Measurements from ENCODE around the gene P2RY2. TPM values are rescaled to one million over a fixed set of nuclear protein-coding genes. Genes with fewer than 3 reads are reported as not detected.

Gene P2RY2
- total and polyA plus RNA-seq, 3 donors from 2014 or later: 0.94 to 3.6 (median 2.0) TPM

- no peaks in the 10 kb centered on the region for H3K9me3 ChIP-seq
- WGBS, 2 donors: 92 to 93% methylated on average over 11 of the region's 11 CpGs
- no peak overlapping the region for H3K27ac ChIP-seq
- H3K4me3 ChIP-seq: no peak overlapping the region
- no peak for DNase-seq
- no peaks in the 10 kb centered on the region for H3K27me3 ChIP-seq
- intact Hi-C loops (cut with DNase I; ENCODE audit: low total_unique reads): no loop called here
- H3K36me3 ChIP-seq (ENCODE audit: low read depth, missing control alignments): no peaks in the 10 kb centered on the region
- H3K4me1 ChIP-seq: no peaks in the 10 kb centered on the region
- TF ChIP-seq POLR2A (IDR thresholded peaks at IDR 0.05): no peak
- TF ChIP-seq CTCF (IDR thresholded peaks at IDR 0.05): no peak
Observed at GRCh38 chr11:73249853-73250783, 32.0 kb downstream of the P2RY2 start.

- Histone ChIP-seq H3K27me3 (no peaks in the 10 kb centered on the region), H3K27ac (no peak overlapping the region), H3K4me1 (no peaks in the 10 kb centered on the region), H3K36me3 (ENCODE audit: low read depth, missing control alignments) (no peaks in the 10 kb centered on the region), H3K9me3 (no peaks in the 10 kb centered on the region), H3K4me3 (no peak overlapping the region)
- no peak for DNase-seq
- intact Hi-C loops (cut with DNase I; ENCODE audit: low total_unique reads): no loop called here
- TF ChIP-seq POLR2A (IDR thresholded peaks at IDR 0.05): no peak
- no peak for TF ChIP-seq CTCF (IDR thresholded peaks at IDR 0.05)
- WGBS, 2 donors: 88 to 91% methylated on average over 4 of the region's 4 CpGs
Observed at GRCh38 chr11:73252577-73253191, 34.6 kb downstream of the P2RY2 start.

- no peak overlapping the region for H3K27ac ChIP-seq
- no peak overlapping the region for H3K4me3 ChIP-seq
- DNase-seq: peak; percentile 44
- no peaks in the 10 kb centered on the region for H3K27me3 ChIP-seq
- H3K9me3 ChIP-seq: no peaks in the 10 kb centered on the region
- intact Hi-C loops (cut with DNase I; ENCODE audit: low total_unique reads): no loop called here
- no peak for TF ChIP-seq POLR2A (IDR thresholded peaks at IDR 0.05)
- no peak for TF ChIP-seq CTCF (IDR thresholded peaks at IDR 0.05)
- no peaks in the 10 kb centered on the region for H3K4me1 ChIP-seq
- WGBS, 2 donors: 59 to 63% methylated on average over 5 to 6 of the region's 6 CpGs
- no peaks in the 10 kb centered on the region for H3K36me3 ChIP-seq (ENCODE audit: low read depth, missing control alignments)
Observed at GRCh38 chr11:73257342-73258103, 39.4 kb downstream of the P2RY2 start.

- intact Hi-C loops (cut with DNase I; ENCODE audit: low total_unique reads): no loop called here
- WGBS, 2 donors: 85 to 96% methylated on average over 5 to 7 of the region's 7 CpGs
- no peak overlapping the region for H3K4me3 ChIP-seq
- no peaks in the 10 kb centered on the region for H3K36me3 ChIP-seq (ENCODE audit: low read depth, missing control alignments)
- no peaks in the 10 kb centered on the region for H3K27me3 ChIP-seq
- TF ChIP-seq POLR2A (IDR thresholded peaks at IDR 0.05) (no peak), CTCF (IDR thresholded peaks at IDR 0.05) (no peak)
- no peak overlapping the region for H3K27ac ChIP-seq
- H3K9me3 ChIP-seq: no peaks in the 10 kb centered on the region
- no peaks in the 10 kb centered on the region for H3K4me1 ChIP-seq
- DNase-seq: no peak
Observed at GRCh38 chr11:73258104-73259035, 40.3 kb downstream of the P2RY2 start.
